GM12875 (cell line): ENCODE data around the gene ST8SIA4.

ENCODE experiments used
- H3K4me3 ChIP-seq: one replicate; pipeline ENCODE4 v1.5.1; 2011; ENCODE audit warnings: low read depth, low read length, control low read depth
- TF ChIP-seq, protein P1 (sequence below): IDR thresholded peaks from 2 replicates; pipeline ENCODE4 v1.5.1; 2011; ENCODE audit warnings: low read depth, mild to moderate bottlenecking, control low read depth, inconsistent platforms, low read length, moderate library complexity, borderline replicate concordance; ENCODE audit not compliant: insufficient read depth

The ST8SIA4 gene

DNA sequence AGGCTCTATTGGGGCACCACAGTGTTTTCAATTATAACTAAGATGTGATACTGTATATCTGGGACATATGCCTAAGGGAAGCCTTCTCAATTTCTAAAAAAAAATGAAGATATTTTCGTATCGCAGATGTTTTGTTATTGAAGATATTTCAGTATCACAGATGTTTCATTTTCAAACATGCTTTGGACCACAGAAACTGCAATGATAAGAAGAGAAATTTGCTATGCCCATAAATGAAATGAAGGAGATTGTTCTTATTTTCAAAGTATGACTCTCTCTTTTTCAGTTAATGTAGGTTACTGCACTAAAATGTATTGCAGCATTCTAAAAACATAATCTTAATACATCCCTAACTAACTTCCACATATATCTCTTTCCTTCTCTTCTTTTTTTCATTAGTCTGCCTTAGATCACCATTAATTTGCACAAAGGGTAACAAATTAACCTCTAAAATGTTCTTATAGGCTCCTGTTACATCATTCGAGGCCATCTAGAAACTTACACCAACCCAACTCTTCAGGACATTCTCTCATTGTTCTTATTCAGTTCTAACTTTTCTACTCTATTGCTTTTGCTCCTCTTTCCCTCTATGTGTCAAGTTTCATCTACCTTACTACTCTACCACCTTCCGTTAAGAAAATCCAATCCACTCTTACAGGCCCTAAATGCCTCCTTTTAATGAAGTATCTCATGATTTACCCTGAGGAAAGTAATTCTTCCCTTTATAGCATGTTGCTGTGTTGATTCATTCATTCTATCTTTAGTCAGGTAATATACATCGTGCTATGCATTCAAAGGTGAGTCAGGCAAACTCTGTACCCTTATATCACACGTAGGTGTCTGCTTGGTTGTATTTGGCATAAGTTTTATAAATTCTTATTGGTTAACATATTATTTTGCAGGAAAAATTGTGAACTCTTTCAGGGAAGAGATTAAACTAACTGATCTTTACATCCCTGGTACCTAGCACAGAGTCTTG, 70.5 kb downstream of the ST8SIA4 start:
- TF ChIP-seq, protein P1, sequence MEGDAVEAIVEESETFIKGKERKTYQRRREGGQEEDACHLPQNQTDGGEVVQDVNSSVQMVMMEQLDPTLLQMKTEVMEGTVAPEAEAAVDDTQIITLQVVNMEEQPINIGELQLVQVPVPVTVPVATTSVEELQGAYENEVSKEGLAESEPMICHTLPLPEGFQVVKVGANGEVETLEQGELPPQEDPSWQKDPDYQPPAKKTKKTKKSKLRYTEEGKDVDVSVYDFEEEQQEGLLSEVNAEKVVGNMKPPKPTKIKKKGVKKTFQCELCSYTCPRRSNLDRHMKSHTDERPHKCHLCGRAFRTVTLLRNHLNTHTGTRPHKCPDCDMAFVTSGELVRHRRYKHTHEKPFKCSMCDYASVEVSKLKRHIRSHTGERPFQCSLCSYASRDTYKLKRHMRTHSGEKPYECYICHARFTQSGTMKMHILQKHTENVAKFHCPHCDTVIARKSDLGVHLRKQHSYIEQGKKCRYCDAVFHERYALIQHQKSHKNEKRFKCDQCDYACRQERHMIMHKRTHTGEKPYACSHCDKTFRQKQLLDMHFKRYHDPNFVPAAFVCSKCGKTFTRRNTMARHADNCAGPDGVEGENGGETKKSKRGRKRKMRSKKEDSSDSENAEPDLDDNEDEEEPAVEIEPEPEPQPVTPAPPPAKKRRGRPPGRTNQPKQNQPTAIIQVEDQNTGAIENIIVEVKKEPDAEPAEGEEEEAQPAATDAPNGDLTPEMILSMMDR: no peak
- no peak overlapping the region for H3K4me3 ChIP-seq

DNA sequence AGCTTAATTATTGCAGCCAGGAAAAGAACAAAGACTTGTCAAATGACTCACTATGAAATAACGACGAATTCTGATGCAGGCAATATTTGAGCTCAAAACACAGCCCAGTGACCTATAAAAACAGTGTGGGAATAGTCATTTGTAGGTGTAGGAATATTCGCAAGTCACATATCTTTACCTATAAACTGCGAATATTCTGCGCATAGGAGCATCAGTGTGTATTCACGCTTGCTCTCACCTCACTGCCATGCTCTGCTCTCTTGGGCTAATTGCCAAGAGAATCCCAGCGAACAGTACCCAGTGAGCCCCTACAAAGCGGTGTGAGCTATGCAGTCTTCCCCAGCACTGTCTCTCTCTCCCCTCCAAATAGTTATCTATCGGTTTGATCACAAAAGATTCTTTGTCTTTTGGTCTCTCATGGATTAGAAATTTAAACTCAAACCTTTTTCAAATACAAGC, 74.2 kb downstream of the ST8SIA4 start:
- H3K4me3 ChIP-seq: no peak overlapping the region
- TF ChIP-seq, protein P1: no peak

- no peak overlapping the region for H3K4me3 ChIP-seq
- TF ChIP-seq, protein P1: no peak
Measured at GRCh38 chr5:100828071-100828897, 74.8 kb downstream of the ST8SIA4 start.

- TF ChIP-seq, protein P1: no peak
- H3K4me3 ChIP-seq: no peak overlapping the region
Measured at GRCh38 chr5:100827481-100827889, 75.6 kb downstream of the ST8SIA4 start.

DNA sequence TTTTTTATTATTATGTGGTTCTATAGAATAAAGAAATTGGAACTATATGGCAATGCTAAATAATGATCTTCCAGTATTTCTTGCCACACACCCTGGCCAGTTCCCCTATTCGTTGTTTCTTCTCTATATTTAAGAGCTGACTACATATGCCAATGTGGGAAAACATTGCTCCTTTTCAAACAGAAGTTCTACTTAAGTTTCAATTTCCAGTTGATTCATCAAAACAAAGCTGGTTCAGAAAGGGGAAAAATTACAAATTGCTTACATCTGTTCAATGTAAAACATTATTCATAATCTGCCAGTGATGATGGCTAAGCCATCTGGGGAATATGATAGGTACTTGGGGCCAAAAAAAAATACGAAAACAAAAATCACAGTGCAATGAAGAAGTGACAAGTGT, 76.9 kb downstream of the ST8SIA4 start:
- H3K4me3 ChIP-seq: no peak overlapping the region
- TF ChIP-seq, protein P1: no peak

- H3K4me3 ChIP-seq: no peak overlapping the region
- TF ChIP-seq, protein P1: no peak
Measured at GRCh38 chr5:100824635-100825034, 78.4 kb downstream of the ST8SIA4 start.
